ENCODE data around the gene TMEM170B. TPM values are rescaled to one million over a fixed set of nuclear protein-coding genes. Genes with fewer than 3 reads are reported as not detected.

TMEM170B gene
- total RNA-seq, 1 donor from 2014 or later, result 0.20 TPM

DNA sequence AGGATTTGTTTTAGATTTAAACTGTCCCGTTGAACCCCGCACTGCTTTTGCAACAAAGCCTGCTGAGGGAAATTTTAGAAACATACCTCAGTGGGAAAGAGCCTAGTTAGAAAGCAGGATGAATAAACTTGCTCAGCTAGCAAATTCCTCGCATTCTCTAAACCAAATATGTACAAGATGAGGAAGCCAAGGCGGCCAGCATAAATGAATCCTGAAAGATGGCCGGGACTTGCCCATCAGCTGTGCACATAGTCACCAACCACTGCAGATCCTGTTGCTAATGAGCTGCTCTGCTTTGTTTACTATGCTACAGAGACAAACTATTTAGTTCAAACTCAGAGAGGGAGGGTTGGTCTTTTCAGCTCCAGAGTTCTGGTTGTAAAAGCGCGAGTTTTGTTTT is 49.0 kb downstream of the TMEM170B start:
- ATAC-seq, result no peak

GRCh38 chr6:11589261-11589660 is 51.7 kb downstream of the TMEM170B start:
- ATAC-seq, result no peak

DNA sequence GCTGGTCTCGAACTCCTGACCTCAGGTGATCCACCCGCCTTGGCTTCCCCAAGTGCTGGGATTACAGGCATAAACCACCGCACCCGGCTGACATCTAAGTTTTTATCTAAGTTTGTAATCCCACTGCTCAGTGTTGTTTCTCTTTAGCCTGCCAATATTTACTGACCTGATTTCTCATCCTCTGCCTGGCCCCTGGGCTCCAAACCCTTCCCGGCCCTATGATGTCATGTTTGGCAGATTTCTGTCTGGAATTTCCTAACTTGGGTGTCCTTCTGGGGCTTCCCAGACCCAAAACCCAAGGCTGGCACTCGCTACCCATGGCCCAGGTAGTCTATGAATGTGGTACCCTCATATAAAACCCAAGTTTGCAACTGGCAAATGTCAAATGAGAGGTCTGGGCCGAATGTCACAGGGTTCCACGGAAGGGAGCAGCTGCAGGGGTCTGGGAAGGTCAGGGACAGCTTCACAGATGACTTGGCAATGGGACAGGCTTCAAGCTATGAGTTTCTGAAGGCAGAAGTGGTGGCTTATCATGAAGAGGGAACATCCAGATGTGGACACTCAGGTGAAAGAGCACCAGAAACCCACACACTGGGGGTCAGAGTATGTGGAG is 54.9 kb downstream of the TMEM170B start:
- ATAC-seq, result no peak

- no peak for ATAC-seq
Observed at GRCh38 chr6:11593096-11593495, 55.5 kb downstream of the TMEM170B start.

DNA sequence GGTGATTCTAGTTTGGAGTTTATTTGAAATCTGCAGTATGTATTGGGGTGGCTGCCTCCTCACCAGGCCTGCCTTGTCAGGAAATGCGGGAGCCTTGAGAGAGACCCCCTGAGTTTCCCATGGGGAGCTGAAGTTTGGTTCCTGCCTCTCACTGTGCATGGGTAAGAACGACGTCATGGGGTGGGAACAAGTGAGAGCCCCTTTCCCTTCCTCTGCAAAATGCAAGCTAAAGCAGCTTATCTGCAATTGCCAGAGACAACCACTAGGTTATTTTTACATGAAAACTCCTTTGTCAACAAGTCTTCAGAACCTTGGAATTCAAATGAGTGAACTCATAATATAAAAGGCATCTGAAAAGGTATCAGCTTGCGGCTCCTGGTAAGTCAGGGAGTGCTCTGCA is 58.4 kb downstream of the TMEM170B start:
- ATAC-seq, result no peak

DNA sequence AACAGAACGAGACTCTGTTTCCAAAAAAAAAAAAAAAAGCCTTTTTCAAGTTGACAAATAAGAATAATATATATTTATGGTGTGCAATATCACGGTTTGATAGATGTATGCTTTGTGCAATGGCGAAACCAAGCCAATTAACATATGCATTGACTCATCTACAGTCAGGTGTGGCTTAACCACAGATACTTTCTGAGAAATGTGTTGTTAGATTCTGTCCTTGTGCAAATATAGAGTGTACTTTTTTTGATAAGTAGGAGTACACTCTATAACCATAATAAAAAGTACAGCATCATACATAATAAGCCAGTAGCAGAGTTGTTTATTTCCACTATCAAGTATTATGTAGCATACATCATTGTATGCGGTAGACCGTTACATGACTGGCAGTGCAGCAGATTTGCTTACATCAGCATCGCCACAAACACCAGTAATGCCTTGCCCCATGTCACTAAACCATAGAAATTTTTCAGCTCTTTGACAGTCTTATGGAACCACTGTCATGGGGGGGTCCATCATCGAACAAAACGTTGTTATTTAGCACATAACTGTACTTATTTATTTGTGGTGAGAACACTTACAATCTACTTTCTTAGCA is 59.2 kb downstream of the TMEM170B start:
- ATAC-seq, result no peak

- no peak for ATAC-seq
Observed at GRCh38 chr6:11598687-11599086, 61.1 kb downstream of the TMEM170B start.

DNA sequence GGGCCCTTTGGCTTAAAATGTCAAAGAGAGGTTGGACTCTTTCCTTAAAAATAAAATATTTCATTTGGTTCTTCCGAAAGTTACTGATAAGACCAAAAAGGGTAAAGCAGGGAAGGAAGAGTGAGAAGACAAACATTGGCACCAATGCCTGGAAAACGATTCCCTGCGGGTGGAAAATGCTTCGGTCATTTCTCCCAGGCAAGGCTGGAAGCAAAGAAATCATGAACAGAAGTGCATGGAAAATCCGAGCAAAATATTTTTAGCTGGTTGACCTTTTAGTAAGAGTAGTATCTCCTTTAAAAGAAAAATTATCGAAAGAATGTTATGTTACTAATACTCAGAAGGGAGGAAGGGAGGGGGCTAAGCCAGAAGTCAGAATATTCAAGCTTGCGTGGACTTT is 62.7 kb downstream of the TMEM170B start:
- no peak for ATAC-seq

DNA sequence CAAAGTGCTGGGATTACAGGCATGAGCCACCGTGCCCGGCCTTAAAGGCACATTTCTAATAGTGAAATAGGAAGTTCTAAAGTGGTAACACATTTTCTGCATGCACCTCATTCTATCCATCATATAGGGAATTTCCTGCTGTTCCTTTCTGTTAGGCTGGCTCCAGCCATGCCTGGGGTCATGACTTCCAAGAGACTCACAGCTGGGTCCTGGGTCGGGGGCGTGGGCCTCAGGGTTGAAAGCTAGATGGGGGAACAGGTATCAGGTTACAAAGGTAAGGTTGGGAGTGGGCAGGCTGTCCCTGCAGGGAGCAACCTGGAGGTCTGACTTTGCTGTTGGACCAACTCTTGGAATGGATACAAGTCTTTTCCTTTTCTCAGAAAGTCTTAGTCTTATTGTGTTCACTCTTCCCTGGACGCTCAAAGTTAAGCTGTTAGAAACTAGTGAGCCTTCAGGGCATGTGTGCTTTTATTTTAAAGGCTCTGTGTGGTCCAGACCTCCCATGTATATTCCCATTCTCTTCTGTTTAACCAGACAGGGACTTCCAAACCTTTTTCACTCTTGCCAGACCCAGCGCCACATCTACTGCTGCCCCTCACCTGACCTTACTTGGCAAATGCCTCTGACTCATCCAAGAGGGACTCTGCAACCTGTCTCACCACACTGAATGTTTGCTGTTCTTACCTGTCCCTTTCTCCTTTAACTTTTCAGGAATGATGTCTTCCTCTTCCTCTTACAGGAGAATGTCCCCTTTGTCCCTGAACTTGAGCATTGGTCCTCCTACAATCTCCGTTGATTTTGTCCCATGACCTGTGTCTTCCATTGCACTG is 64.4 kb downstream of the TMEM170B start:
- no peak for ATAC-seq

DNA sequence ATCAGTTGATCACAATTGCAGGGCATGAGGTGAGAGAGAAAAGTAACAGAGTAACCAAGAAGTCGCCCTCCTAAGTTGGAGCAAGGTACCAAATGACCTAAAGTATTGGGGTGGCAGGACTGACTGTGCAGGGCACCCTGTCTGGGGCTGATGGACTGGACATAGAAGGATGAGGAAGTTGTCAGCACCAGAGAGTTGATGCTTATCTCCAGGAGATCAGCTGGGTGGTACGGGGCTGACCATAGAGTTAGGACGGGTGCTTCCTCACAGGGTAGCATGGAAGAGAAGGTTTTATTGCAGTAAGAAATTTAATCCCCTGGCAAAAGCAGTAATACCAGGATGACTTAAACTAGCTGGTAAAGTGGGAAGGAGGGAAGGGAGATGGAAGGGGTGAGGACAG is 66.7 kb downstream of the TMEM170B start:
- ATAC-seq, result no peak

- ATAC-seq, result no peak
Observed at GRCh38 chr6:11604836-11605506, 67.4 kb downstream of the TMEM170B start.

DNA sequence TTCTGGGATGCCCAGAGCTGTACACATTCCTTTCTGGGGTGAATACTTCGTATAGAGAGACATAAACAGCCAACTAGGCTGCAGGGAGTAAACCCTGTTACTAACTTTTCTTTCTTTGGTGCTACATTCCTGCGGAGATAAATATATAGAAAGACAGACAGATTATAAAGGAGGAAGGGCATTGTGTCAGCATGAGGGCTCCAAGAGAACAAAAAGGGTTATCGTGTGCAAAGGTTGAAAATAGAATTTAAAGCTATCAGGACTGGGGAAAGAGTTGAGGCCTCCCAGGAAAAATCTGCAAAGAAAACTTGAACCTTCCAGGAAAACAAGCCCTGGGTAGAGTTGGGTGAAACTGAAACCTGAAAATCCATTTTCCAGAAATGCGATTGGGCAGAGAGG is 68.0 kb downstream of the TMEM170B start:
- no peak for ATAC-seq

DNA sequence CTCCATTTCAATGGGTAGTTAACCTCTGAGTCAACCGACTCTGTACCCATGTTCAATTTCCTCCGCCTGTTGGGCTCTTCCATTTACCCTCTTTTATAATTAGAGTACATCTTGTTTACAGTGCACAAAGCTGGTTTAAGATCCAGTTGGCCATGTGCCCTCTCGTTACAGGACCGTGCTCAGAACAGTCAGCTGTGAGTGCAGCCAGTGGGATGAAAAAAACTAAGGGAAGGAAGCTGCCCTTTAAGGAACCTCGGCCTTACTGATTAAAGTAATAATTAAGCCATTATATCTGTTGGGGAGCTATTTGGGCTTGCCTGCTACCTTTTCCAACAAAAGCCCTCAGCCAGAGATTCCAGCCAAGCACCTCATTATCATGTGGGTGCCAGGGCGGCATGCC is 68.8 kb downstream of the TMEM170B start:
- no peak for ATAC-seq

- ATAC-seq, result no peak
Observed at GRCh38 chr6:11607383-11607782, 69.8 kb downstream of the TMEM170B start.

DNA sequence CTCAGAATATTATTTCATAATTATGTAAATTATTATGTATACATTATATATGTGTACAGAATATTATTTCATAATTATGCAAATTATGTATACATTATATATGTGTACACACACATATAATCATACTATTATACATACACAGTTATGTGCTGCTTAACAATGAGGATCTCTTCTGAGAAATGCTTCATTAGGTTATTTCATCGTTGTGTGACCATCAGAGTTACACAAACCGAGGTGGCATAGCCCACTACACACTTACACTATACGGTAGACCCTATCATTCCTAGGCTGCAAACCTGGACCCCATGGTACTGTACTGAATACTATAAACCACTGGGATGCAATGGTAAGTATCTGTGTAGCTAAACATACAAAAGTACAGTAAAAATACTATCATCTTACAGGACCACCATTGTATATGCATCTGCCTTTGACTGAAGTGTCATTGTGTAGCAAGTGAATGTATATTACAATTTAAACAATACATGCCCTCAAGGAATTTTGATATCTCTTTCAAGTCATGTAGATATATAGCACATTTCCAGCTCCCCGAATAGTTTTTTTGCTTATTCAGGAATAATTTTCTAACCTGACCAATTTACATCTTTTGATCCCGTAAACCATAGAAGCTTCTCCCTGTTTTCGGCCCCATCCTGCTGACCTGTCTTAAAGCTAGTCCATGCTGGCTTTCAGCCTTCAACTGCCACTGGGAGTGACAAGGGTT is 71.2 kb downstream of the TMEM170B start:
- ATAC-seq, result no peak

GRCh38 chr6:11609324-11610071 is 71.9 kb downstream of the TMEM170B start:
- peak; percentile 51 for ATAC-seq

DNA sequence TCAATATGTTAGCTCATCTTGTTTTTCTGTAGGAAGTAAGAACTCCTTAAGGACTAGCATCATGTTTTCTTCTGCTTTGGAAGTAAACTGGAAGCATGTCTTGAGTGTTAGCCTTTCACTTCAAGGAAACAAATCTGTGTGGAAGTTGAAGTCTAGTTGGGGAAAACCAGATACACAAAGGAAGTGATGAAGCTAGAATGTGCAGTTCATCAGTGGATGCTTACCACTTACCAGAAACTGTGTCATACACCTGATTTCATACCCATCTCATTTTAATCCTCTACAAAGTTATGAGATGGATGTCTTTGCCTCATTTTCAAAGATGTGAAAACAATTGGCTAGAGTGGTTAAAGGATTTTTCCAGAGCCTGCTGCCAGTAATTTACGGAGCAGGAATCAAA is 75.8 kb downstream of the TMEM170B start:
- ATAC-seq, result no peak

- ATAC-seq, result no peak
Observed at GRCh38 chr6:11613858-11614257, 76.3 kb downstream of the TMEM170B start.

GRCh38 chr6:11614534-11615213 is 77.1 kb downstream of the TMEM170B start:
- no peak for ATAC-seq

DNA sequence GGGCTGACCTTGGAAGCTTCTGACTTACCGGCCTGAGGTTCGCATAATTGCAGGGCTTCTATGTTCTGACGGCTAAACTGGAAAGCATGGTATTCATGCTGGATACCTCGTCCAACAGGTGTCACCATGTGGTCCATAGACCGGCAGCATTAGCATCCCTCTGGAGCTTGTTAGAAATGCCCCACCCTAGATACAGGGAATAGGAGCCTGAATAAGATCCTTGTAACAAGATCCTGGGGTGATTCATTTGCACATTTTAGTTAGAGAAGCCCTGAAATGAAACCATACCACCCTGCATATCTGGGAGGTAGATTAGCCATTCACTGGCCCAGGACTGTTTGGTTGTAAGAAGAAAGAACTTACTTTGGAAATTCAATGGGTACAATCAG is 77.7 kb downstream of the TMEM170B start:
- ATAC-seq, result no peak

- no peak for ATAC-seq
Observed at GRCh38 chr6:11616200-11616611, 78.7 kb downstream of the TMEM170B start.
